SK-N-SH treated with all-trans-retinoic acid at 6 μM for 48 hours (cell line): Measurements from ENCODE around the gene MARCHF6.

Experiments
- BACH2 ChIP-seq: fragments of 250-450 bp; sonication (Bioruptor Pico); IDR thresholded peaks from 2 replicates; pipeline ENCODE4 v1.9.0; 2021; ENCODE audit warnings: mild to moderate bottlenecking, borderline replicate concordance
- CSRNP3 ChIP-seq: fragments of 250-450 bp; sonication (Bioruptor Pico); IDR thresholded peaks from 2 replicates; pipeline ENCODE4 v1.5.1; 2021; ENCODE audit warnings: mild to moderate bottlenecking, moderate library complexity
- OSR1 ChIP-seq: fragments of 250-450 bp; sonication (Bioruptor Pico); IDR thresholded peaks from 2 replicates; pipeline ENCODE4 v1.8.0; 2022; ENCODE audit warnings: moderate library complexity, mild to moderate bottlenecking, inconsistent platforms
- PATZ1 ChIP-seq: fragments of 250-450 bp; sonication (Bioruptor Pico); IDR thresholded peaks from 2 replicates; pipeline ENCODE4 v1.8.0; 2020; ENCODE audit warnings: mild to moderate bottlenecking, moderate library complexity, borderline replicate concordance
- PPARA ChIP-seq: fragments of 250-450 bp; sonication (Bioruptor Pico); IDR thresholded peaks from 2 replicates; pipeline ENCODE4 v1.5.0; 2020; ENCODE audit warnings: mild to moderate bottlenecking, borderline replicate concordance
- RARB ChIP-seq: fragments of 250-450 bp; sonication (Bioruptor Pico); IDR thresholded peaks from 2 replicates; pipeline ENCODE4 v1.8.0; 2021; ENCODE audit warnings: mild to moderate bottlenecking, moderate library complexity
- SNAI2 ChIP-seq: fragments of 250-450 bp; sonication (Bioruptor Pico); IDR thresholded peaks from 2 replicates; pipeline ENCODE4 v1.5.0; 2020; ENCODE audit warnings: mild to moderate bottlenecking, moderate library complexity
- ZNF565 ChIP-seq: fragments of 450-650 bp; formaldehyde crosslinking; conservative IDR thresholded peaks from 2 replicates; pipeline ENCODE4 v1.5.0; 2020; ENCODE audit warnings: low read depth, mild to moderate bottlenecking, moderate library complexity

GRCh38 chr5:10351199-10351905 is 2.1 kb upstream of the MARCHF6 start:
- TF ChIP-seq SNAI2 (CRISPR knock-in tag) (no peak), OSR1 (CRISPR knock-in tag) (no peak), BACH2 (no peak), PATZ1 (CRISPR knock-in tag) (no peak), ZNF565 (CRISPR knock-in tag) (no peak), PPARA (CRISPR knock-in tag) (no peak), CSRNP3 (CRISPR knock-in tag) (no peak), RARB (CRISPR knock-in tag) (no peak)
